Body of pancreas (tissue), 4 donors: ENCODE results near the gene SLC35F3.

Experiments used
- CTCF ChIP-seq, 7 experiments: fragments of 450-650 bp in 4 of 7; fragments of 200-600 bp in 3 of 7; sonication (generic) in 3 of 7; IDR thresholded peaks; one replicate each; pipeline ENCODE4 v1.5.1; 2016 to 2019; ENCODE audit warnings: antibody characterized with exemption in 7 of 7
- POLR2A ChIP-seq, 3 donors: fragments of 450-650 bp; IDR thresholded peaks; one replicate each; pipeline ENCODE4 v1.6.1; 2016; ENCODE audit warnings: antibody characterized with exemption in 3 of 3, mild to moderate bottlenecking in 2 of 3

GRCh38 chr1:233994112-233994511, 89.6 kb downstream of the SLC35F3 start:
- TF ChIP-seq CTCF (IDR thresholded peaks at IDR 0.05) (no peak), POLR2A (IDR thresholded peaks at IDR 0.05) (no peak)
